GM23248 (cell line): ENCODE data around the gene TEX9. TPM values are rescaled to one million over a fixed set of nuclear protein-coding genes. Genes with fewer than 3 reads are reported as not detected.
"Not testable (repeated sequence)": the region's sequence is repeated elsewhere in the genome, so short reads cannot be mapped to it uniquely, and the experiment has no call there.

Experiments used
- DNase-seq: peaks from one replicate; pipeline ENCODE4 v3.0.0-alpha.2; 2015
- H2AFZ ChIP-seq: fragments of 200-600 bp; sonication (generic); 2 replicates; pipeline ENCODE4 v1.6.1; 2016; ENCODE audit warnings: antibody characterized with exemption
- H3F3A ChIP-seq: fragments of 200-600 bp; sonication (generic); 2 replicates; pipeline ENCODE4 v1.6.1; 2016; ENCODE audit warnings: mild to moderate bottlenecking, antibody characterized with exemption, mixed run types; ENCODE audit not compliant: insufficient read depth
- H3K27ac ChIP-seq: fragments of 200-600 bp; sonication (generic); 2 replicates; pipeline ENCODE4 v1.5.1; 2016; ENCODE audit warnings: mild to moderate bottlenecking
- H3K27me3 ChIP-seq: fragments of 200-600 bp; sonication (generic); replicated peaks from 2 replicates; pipeline ENCODE4 v1.6.1; 2016; ENCODE audit warnings: mild to moderate bottlenecking; ENCODE audit not compliant: insufficient read depth
- H3K36me3 ChIP-seq: fragments of 200-600 bp; sonication (generic); 2 replicates; pipeline ENCODE4 v1.6.1; 2016; ENCODE audit warnings: low read depth, mild to moderate bottlenecking
- H3K4me1 ChIP-seq: fragments of 200-600 bp; sonication (generic); 2 replicates; pipeline ENCODE4 v1.6.1; 2016; ENCODE audit warnings: mild to moderate bottlenecking; ENCODE audit not compliant: insufficient read depth
- H3K4me2 ChIP-seq: fragments of 200-600 bp; sonication (generic); one replicate; pipeline ENCODE4 v1.6.1; 2016; ENCODE audit warnings: mild to moderate bottlenecking; ENCODE audit not compliant: unreplicated experiment
- H3K4me3 ChIP-seq: fragments of 200-600 bp; sonication (generic); 2 replicates; pipeline ENCODE4 v1.5.1; 2016; ENCODE audit warnings: mild to moderate bottlenecking
- H3K79me2 ChIP-seq: fragments of 200-600 bp; sonication (generic); 2 replicates; pipeline ENCODE4 v1.6.1; 2016; ENCODE audit warnings: mild to moderate bottlenecking; ENCODE audit not compliant: insufficient read depth
- H3K9ac ChIP-seq: fragments of 200-600 bp; sonication (generic); 2 replicates; pipeline ENCODE4 v1.6.1; 2016; ENCODE audit warnings: mild to moderate bottlenecking
- H3K9me2 ChIP-seq: fragments of 200-600 bp; sonication (generic); 2 replicates; pipeline ENCODE4 v1.6.1; 2016; ENCODE audit warnings: mixed run types, mild to moderate bottlenecking, moderate library complexity; ENCODE audit not compliant: insufficient read depth
- H3K9me3 ChIP-seq: fragments of 200-600 bp; sonication (generic); one replicate; pipeline ENCODE4 v1.6.1; 2017; ENCODE audit warnings: low read depth
- H4K20me1 ChIP-seq: fragments of 200-600 bp; sonication (generic); 2 replicates; pipeline ENCODE4 v1.6.0; 2016; ENCODE audit not compliant: insufficient read depth
- EZH2 ChIP-seq: fragments of 200-600 bp; sonication (generic); IDR thresholded peaks from 2 replicates; pipeline ENCODE4 v1.6.1; 2018; ENCODE audit warnings: antibody characterized with exemption, mild to moderate bottlenecking; ENCODE audit not compliant: insufficient read depth, poor library complexity, severe bottlenecking
- EZH2phosphoT487 ChIP-seq: fragments of 200-600 bp; sonication (generic); IDR thresholded peaks from 2 replicates; pipeline ENCODE4 v1.6.1; 2018; ENCODE audit warnings: antibody characterized with exemption, moderate library complexity, mild to moderate bottlenecking, low read depth; ENCODE audit not compliant: insufficient read depth
- WGBS, 2 experiments: methylation state at CpG; one replicate each; pipeline ENCODE4 v1.1.6; 2015 to 2017; ENCODE audit warnings: low lambda C conversion rate in 2 of 2, low coverage in 1 of 2; ENCODE audit errors: missing lambda C conversion rate in 2 of 2; 5-methylcytosine and 5-hydroxymethylcytosine counted together
- in situ Hi-C: fragments of 300-500 bp; cut with MboI; formaldehyde crosslinking; loops from 2 replicates; pipeline ENCODE4 v1.15.0; 2020
- polyA plus RNA-seq: library from polyadenylated mRNA; unstranded; fragments of >200 nt; fragmentation: Nextera tagmentation; extraction: Ambion mirVana; gene quantifications from 2 replicates; pipeline ENCODE4 v1.2.1, GENCODE V29; 2016
- total RNA-seq: library from RNA; depleted of rRNA; stranded (reverse); fragments of >200 nt; shearing (Covaris generic); gene quantifications from 2 replicates; pipeline ENCODE4 v1.2.3, GENCODE V29; 2014; rRNA removed

The TEX9 gene
- total RNA-seq = 3.7 and 4.3 TPM in 2 replicates
- 3.5 and 3.6 TPM in 2 replicates for polyA plus RNA-seq

DNA sequence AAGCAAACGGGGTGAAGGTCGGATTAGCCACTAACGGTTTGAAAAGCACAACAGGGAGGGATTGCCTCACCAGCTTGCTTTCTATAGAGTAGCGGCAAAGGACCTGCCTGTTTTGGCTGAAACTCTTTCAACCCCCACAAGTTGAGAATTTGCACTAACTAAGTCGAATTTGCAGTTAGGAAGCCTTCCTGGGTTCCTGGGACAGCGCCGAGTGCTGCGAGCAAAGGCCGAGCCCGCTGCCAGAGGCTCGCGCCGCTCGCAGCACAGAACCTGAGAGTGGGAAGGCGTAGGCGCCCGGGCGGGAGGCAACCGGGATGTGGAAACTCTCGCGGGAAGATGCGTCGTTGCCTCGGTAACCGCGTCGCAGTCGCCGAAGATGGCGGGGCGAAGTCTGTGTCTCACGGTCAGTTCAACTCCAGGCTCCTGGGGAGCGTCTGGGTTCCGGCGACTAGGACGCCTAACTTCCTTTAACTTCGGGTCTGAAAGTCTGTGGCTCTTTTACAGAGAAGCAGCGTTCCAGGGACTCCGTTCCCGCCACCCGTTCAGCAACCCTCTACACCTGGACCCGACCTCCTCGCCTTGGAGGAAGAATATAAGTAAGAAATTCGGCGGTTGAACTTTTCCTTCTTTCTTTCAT, at the start of gene TEX9:
Gene TEX9, plus strand, starts transcription at position 352 of the 637 bp plus-strand sequence. Its CDS starts 25 bp downstream, at position 377.
- DNase-seq = peak; percentile 95
- no peaks in the 10 kb centered on the region for H3K27me3 ChIP-seq
- peak within 1 kb of the TSS; percentile 99 for H2AFZ ChIP-seq
- H4K20me1 ChIP-seq = no peaks in the 10 kb centered on the region
- no peaks in the 10 kb centered on the region for H3K9me2 ChIP-seq
- peak within 1 kb of the TSS; percentile 90 for H3K4me2 ChIP-seq
- H3K9ac ChIP-seq = peak within 1 kb of the TSS; percentile 75
- no peaks in the 10 kb centered on the region for H3F3A ChIP-seq
- H3K27ac ChIP-seq = no peak within 1 kb of the TSS
- H3K79me2 ChIP-seq = no peaks in the 10 kb centered on the region
- H3K4me1 ChIP-seq = peaks cover 6% of the 10 kb centered on the region
- peak within 1 kb of the TSS; percentile 89 for H3K4me3 ChIP-seq
- no peaks in the 10 kb centered on the region for H3K9me3 ChIP-seq
- in situ Hi-C loops = no loop called here
- H3K36me3 ChIP-seq = no peaks in the 10 kb centered on the region
- TF ChIP-seq EZH2 = no peak
- no peak for TF ChIP-seq EZH2phosphoT487
- 1 to 3% methylated on average over 30 to 45 of the region's 45 CpGs for WGBS, 2 experiments

DNA sequence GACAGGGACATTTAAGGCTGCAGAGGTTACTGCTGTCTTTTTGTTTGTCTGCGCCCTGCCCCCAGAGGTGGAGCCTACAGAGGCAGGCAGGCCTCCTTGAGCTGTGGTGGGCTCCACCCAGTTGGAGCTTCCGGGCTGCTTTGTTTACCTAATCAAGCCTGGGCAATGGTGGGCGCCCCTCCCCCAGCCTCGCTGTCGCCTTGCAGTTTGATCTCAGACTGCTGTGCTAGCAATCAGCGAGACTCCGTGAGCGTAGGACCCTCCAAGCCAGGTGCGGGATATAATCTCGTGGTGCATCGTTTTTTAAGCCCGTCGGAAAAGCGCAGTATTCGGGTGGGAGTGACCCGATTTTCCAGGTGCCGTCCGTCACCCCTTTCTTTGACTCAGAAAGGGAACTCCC, 48.7 kb upstream of the TEX9 start:
- H3K4me1 ChIP-seq, in situ Hi-C loops, H4K20me1 ChIP-seq, H3F3A ChIP-seq, H3K4me2 ChIP-seq, H2AFZ ChIP-seq, H3K79me2 ChIP-seq, H3K9me2 ChIP-seq, H3K9ac ChIP-seq, H3K27ac ChIP-seq, H3K9me3 ChIP-seq, H3K4me3 ChIP-seq, H3K27me3 ChIP-seq, H3K36me3 ChIP-seq, DNase-seq: not testable (repeated sequence)
- WGBS, 2 experiments = 80% methylated on average over 11 to 18 of the region's 18 CpGs

DNA sequence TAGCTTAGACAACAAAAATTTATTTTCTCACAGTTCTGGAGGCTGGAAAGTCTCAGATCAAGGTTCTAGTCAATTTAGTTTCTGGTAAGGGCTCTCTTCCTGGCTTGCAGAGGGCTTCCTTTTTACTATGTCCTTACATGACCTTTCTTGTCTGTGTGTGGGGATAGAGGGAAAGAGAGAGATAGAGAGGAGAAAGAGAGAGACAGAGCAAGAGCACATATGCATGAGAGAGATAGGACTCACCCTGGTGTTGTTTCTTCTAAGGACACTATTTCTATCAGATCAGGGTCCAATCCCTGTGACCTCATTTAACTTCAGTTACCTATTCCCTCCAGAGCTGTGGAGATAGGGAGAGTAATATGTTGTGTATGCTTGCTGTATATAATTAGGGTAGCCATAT, 44.9 kb upstream of the TEX9 start:
- H3K36me3 ChIP-seq = no peaks in the 10 kb centered on the region
- H3K79me2 ChIP-seq = no peaks in the 10 kb centered on the region
- no peaks in the 10 kb centered on the region for H3K9me3 ChIP-seq
- no peaks in the 10 kb centered on the region for H3K27me3 ChIP-seq
- in situ Hi-C loops = no loop called here
- TF ChIP-seq EZH2phosphoT487 (no peak), EZH2 (no peak)
- H3K9me2 ChIP-seq = 0 out of 2 replicates have a peak, but pooled peaks cover 6% of the 10 kb centered on the region
- H4K20me1 ChIP-seq = no peaks in the 10 kb centered on the region
- peaks cover 19% of the 10 kb centered on the region for H3K4me1 ChIP-seq
- no peak for DNase-seq
- no peak overlapping the region for H2AFZ ChIP-seq
- no peak overlapping the region for H3K27ac ChIP-seq
- H3K4me2 ChIP-seq = no peak overlapping the region
- no peak overlapping the region for H3K4me3 ChIP-seq
- peaks cover 8% of the 10 kb centered on the region; the same call in 1 of the 2 replicates for H3F3A ChIP-seq
- no peak overlapping the region for H3K9ac ChIP-seq

DNA sequence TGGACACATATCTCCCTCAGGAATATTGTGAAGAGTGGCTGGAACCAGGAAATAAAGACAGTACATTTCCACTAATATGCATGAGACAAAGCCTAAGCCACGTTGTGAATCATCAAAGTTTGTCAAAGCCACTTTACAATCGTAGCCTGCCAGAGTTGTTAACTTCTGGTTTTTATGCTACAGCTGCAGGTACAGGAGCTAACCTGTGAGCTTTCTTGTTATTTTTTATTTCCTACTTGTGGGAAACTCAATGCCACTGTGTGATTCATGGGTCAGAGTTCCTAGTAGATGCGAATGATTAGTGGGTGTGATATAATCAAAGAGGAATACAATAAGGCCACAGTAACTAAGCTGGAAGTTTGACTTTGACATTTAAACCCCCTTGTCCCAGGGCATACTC, 44.4 kb upstream of the TEX9 start:
- peak; percentile 21 for DNase-seq
- H3K36me3 ChIP-seq = no peaks in the 10 kb centered on the region
- H3K4me1 ChIP-seq = peaks cover 24% of the 10 kb centered on the region
- H3K9ac ChIP-seq = no peak overlapping the region
- H3K79me2 ChIP-seq = no peaks in the 10 kb centered on the region
- no peaks in the 10 kb centered on the region for H3K9me3 ChIP-seq
- no peak for TF ChIP-seq EZH2phosphoT487
- no peak for TF ChIP-seq EZH2
- H3K27me3 ChIP-seq = no peaks in the 10 kb centered on the region
- 0 out of 2 replicates have a peak, but pooled peaks cover 6% of the 10 kb centered on the region for H3K9me2 ChIP-seq
- in situ Hi-C loops = no loop called here
- 36 to 39% methylated on average over 3 of the region's 3 CpGs for WGBS, 2 experiments
- H3K4me2 ChIP-seq = no peak overlapping the region
- H3K27ac ChIP-seq = no peak overlapping the region
- peaks cover 8% of the 10 kb centered on the region; the same call in 1 of the 2 replicates for H3F3A ChIP-seq
- no peak overlapping the region for H3K4me3 ChIP-seq
- H2AFZ ChIP-seq = no peak overlapping the region
- H4K20me1 ChIP-seq = no peaks in the 10 kb centered on the region

DNA sequence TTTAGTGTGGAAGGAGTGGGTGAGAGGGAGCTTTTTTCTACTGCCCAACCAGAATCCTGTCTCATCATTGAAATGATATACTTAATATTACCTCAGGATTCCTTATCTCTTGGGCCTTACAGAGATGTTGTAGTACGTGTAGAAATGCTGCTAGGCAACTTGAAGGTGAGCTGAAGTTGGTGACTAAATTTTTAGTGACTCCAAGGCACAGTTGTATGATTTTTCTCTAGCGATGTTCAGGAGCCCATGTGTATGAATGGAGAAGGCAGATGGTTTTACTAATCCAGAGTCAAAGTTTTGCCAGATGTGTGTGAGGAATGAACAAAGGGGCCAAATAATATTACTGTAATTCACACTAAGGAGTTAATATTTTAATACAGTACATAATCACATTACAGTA, 42.8 kb upstream of the TEX9 start:
- Histone ChIP-seq H3K4me1 (peaks cover 24% of the 10 kb centered on the region), H3K27me3 (no peaks in the 10 kb centered on the region), H2AFZ (peak overlapping the region; percentile 58), H3K9me3 (no peaks in the 10 kb centered on the region), H3K4me3 (no peak overlapping the region), H3K9me2 (0 out of 2 replicates have a peak, but pooled peaks cover 6% of the 10 kb centered on the region), H4K20me1 (no peaks in the 10 kb centered on the region), H3K4me2 (no peak overlapping the region), H3K27ac (no peak overlapping the region), H3F3A (peaks cover 8% of the 10 kb centered on the region; the same call in 1 of the 2 replicates), H3K79me2 (no peaks in the 10 kb centered on the region), H3K9ac (no peak overlapping the region), H3K36me3 (no peaks in the 10 kb centered on the region)
- TF ChIP-seq EZH2phosphoT487 (no peak), EZH2 (no peak)
- no peak for DNase-seq
- in situ Hi-C loops = no loop called here
- 26 to 30% methylated on average over 2 of the region's 2 CpGs for WGBS, 2 experiments
